Effector memory CD4-positive, alpha-beta T cell (primary cell): Measurements from ENCODE around the gene FYN.

Experiments used
- DNase-seq, 3 donors: peaks; one replicate each; pipeline ENCODE4 v3.0.0-alpha.2; 2020
- H3K27ac ChIP-seq: 2 replicates; pipeline ENCODE4 v1.7.0; 2013; ENCODE audit warnings: mild to moderate bottlenecking, low read length, moderate library complexity; ENCODE audit not compliant: insufficient read depth, poor library complexity, severe bottlenecking
- H3K27me3 ChIP-seq: replicated peaks from 2 replicates; pipeline ENCODE4 v1.7.0; 2013; ENCODE audit warnings: mild to moderate bottlenecking, low read length; ENCODE audit not compliant: insufficient read depth, control insufficient read depth, poor library complexity, severe bottlenecking
- H3K36me3 ChIP-seq: 2 replicates; pipeline ENCODE4 v1.7.0; 2013; ENCODE audit warnings: mild to moderate bottlenecking, low read length, moderate library complexity; ENCODE audit not compliant: control insufficient read depth, insufficient read depth
- H3K4me1 ChIP-seq: 2 replicates; pipeline ENCODE4 v1.7.0; 2013; ENCODE audit warnings: low read length, mild to moderate bottlenecking; ENCODE audit not compliant: control insufficient read depth, insufficient read depth, poor library complexity, severe bottlenecking
- H3K4me3 ChIP-seq: 2 replicates; pipeline ENCODE4 v1.7.0; 2013; ENCODE audit warnings: low read length, low read depth, mild to moderate bottlenecking; ENCODE audit not compliant: insufficient read depth, poor library complexity, severe bottlenecking
- H3K9me3 ChIP-seq: 2 replicates; pipeline ENCODE4 v1.7.0; 2013; ENCODE audit warnings: mild to moderate bottlenecking, low read length, moderate library complexity; ENCODE audit not compliant: control insufficient read depth

The FYN gene

DNA sequence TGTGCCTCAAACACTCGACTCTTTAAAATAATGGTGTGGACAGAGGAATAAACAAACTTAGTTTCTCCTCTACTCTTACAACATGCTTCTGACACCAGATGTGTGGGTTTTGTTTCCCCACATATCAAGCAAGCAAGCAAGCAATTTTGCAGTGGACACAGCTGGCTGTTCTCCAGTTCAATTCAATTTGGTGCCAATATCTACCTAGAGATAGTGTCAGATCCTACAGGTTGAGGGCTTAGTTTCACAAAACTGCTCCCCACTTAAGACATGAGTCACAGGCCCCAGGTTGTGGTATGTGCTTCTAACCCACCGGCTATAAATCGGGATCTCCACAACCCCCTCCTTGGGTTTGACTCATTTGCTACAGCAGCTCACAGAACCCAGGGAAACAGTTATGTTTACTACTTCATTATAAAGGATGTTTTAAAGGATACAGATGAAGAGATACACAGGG, 136.2 kb downstream of the FYN start:
- H3K9me3 ChIP-seq = peaks cover 10% of the 10 kb centered on the region
- peaks cover 50% of the 10 kb centered on the region for H3K4me1 ChIP-seq
- DNase-seq = peak in 1 of 3 donors; percentile 52
- H3K36me3 ChIP-seq = peaks cover 30% of the 10 kb centered on the region
- peak overlapping the region; percentile 28 for H3K27ac ChIP-seq
- no peaks in the 10 kb centered on the region for H3K27me3 ChIP-seq
- no peak overlapping the region for H3K4me3 ChIP-seq

DNA sequence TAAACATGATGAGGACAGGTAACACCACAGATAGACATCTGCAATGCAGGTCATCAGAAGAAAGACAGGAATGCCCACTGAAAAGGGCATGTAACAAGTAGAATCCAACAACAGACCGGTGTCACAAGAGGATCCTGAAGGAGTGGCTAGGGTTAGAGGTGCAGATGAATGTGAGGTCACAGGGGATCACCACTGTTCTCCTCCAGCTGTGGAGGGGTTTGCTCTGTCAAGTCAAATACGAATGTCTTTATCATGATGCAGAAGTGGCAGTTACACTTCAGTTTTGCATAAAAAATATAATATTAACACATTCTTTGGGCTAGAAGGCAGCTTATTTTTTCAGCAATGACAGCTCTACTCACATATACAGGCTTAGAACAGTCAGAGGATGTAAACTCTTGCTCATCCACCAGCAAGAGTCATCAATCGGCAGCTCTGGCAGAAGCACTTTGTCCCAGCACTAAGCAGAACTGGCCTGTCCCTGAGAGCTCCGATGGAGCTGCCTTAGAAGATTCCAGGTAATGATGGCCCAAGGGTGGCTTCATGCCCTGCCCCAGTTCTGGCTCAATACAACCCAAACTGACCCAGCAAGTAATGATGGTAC, 137.1 kb downstream of the FYN start:
- Histone ChIP-seq H3K9me3 (peaks cover 10% of the 10 kb centered on the region), H3K4me3 (no peak overlapping the region), H3K4me1 (peaks cover 50% of the 10 kb centered on the region), H3K36me3 (peaks cover 30% of the 10 kb centered on the region), H3K27me3 (no peaks in the 10 kb centered on the region), H3K27ac (peak overlapping the region; percentile 29)
- no peak for DNase-seq

DNA sequence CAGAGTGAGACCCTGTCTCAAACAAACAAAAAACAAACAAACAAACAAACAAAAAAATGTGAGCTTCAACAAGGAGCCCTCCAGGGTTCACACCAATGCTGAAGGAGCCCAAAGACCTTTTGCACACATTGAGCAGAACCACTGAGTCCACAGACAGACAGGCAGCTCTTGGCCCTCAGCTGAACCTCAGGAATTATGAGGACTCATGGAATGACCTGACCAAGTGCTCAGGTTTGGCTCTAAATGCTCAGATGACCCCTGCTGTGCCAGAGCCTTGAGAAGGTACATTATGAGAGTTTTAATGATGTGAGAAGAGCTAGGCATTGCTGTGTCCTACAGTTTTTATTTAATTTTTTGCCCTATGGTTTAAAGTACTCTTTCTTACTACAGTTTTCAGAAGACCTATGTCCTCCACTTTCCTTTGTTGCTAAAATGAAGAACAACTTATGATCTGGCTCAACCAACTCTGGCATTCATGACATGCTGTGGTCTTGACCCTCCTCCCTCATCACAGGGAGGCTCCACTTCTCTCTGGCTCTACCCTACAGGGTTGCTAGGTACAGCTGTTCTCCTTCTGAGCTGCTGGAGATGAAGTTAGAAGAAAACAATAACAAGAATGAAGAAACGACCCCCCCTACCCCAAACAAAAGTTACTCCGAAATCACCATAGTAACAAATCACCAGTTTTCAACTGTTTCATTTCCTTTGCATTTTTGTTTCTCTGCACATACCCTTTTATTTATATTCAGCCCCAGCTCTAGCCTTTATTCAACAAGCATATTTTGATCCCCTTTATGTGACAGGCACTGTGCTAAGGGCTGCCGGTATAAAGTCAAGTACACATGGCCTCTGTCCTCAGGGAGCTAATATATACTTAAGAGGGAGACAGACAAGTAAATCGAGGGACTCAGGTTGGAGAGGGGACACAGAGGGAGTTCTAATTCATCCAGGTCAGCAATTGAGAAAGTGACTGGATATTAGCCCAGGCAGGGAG, 138.9 kb downstream of the FYN start:
- no peak for DNase-seq
- Histone ChIP-seq H3K27ac (peak overlapping the region; percentile 24), H3K4me1 (peaks cover 47% of the 10 kb centered on the region), H3K9me3 (peaks cover 10% of the 10 kb centered on the region), H3K27me3 (no peaks in the 10 kb centered on the region), H3K36me3 (peaks cover 23% of the 10 kb centered on the region), H3K4me3 (no peak overlapping the region)

DNA sequence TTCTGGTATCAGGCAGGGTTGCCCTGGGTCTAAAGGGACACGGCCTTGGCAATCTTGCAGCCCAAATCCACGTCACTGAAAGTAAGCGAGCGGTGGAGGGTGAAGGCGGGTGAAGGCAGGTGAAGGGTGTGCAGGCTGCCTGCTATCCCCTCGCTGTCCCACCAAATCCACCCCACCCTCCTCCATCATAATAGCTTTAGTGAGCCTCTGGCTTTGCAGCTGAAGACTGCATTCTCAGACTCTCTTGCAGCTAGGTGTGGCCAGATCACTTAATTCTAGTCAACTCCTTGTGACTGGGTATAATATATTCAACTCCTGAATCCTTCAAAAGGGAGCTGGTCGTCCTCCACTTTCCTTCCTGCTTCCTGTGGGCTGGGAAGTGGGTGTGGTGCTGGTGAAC, 140.9 kb downstream of the FYN start:
- no peaks in the 10 kb centered on the region for H3K27me3 ChIP-seq
- H3K9me3 ChIP-seq = peaks cover 10% of the 10 kb centered on the region
- no peak overlapping the region for H3K27ac ChIP-seq
- no peak overlapping the region for H3K4me3 ChIP-seq
- H3K36me3 ChIP-seq = peaks cover 17% of the 10 kb centered on the region
- peaks cover 27% of the 10 kb centered on the region for H3K4me1 ChIP-seq
- DNase-seq = no peak

DNA sequence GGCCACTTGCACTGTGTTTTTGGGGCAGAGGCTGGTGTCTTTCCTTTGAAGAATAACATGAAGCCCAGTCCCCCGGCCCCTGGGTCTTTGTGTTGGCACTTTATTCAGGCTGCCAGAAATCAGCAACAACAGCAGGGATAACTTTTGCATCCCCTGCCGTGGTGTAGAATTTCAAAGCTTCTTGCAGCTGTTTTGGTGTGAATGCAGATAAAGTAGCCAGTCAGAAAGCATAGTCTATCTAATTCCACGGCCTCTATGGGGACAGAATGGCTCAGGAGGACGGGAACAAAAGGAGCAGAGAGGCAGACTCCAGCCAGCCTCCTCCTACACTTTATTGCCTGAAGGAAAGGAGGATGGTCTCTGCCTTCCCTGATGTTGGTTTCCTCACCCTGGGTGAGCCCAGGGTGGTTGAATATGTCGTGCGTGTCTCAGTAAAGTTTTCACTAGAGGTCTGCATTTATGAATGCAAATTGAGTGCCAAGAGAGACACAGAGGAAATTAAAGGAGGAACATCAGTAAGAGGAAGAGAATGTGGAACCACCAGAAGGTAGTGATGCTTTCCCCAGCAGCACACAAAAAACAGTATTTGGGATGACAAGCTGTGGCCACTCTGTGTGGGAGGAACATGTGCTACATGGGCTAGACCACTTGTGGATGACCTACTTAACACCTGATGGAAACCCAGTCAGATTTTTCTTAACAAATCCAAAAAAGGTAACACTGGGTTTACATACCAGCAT, 141.6 kb downstream of the FYN start:
- H3K36me3 ChIP-seq = peaks cover 17% of the 10 kb centered on the region
- H3K4me3 ChIP-seq = no peak overlapping the region
- H3K27me3 ChIP-seq = no peaks in the 10 kb centered on the region
- H3K27ac ChIP-seq = no peak overlapping the region
- DNase-seq = no peak
- peaks cover 10% of the 10 kb centered on the region for H3K9me3 ChIP-seq
- H3K4me1 ChIP-seq = peaks cover 19% of the 10 kb centered on the region

DNA sequence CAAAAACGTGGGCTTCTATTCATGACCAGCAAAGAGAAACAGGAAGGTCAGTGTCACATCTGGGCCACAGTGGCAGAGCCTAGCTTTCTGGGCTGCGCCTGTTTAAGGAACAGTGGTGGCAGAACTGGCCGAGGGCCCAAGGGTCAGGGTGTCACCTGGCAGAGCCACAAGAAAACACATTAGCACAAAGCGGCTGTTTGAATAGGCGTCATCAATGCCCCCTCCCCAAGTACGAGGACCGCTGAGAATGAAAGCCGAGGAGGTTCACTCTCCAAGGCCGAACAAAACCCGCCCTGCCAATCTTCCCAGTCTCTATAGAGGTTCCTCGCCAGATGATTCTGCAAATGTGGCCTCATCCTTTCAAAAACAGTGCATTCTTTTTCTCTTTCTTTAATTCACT, 142.4 kb downstream of the FYN start:
- Histone ChIP-seq H3K27me3 (no peaks in the 10 kb centered on the region), H3K9me3 (peaks cover 10% of the 10 kb centered on the region), H3K4me1 (peaks cover 17% of the 10 kb centered on the region), H3K4me3 (no peak overlapping the region), H3K27ac (no peak overlapping the region), H3K36me3 (peaks cover 17% of the 10 kb centered on the region)
- no peak for DNase-seq

DNA sequence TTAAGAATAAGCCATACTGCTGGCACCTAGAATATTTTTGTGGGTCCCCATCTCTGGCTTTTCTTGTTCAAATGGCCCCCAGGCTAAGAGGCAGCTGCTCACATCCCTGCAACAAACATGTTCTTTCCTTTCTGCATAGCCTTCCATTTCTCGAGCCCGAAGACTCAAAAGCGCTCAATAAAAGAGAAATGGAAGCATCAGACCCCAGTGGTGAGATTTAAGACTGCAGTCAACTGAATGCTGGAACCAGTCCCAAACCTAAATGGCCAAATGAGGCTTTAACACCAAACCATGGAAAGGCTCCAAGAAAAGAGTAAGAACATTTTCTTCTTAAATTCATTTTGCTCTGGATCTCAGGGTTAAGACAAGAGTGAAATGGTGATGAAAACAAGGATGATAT, 145.4 kb downstream of the FYN start:
- Histone ChIP-seq H3K36me3 (peaks cover 7% of the 10 kb centered on the region), H3K4me3 (no peak overlapping the region), H3K27me3 (no peaks in the 10 kb centered on the region), H3K9me3 (peaks cover 7% of the 10 kb centered on the region), H3K27ac (no peak overlapping the region), H3K4me1 (peaks cover 29% of the 10 kb centered on the region)
- no peak for DNase-seq

DNA sequence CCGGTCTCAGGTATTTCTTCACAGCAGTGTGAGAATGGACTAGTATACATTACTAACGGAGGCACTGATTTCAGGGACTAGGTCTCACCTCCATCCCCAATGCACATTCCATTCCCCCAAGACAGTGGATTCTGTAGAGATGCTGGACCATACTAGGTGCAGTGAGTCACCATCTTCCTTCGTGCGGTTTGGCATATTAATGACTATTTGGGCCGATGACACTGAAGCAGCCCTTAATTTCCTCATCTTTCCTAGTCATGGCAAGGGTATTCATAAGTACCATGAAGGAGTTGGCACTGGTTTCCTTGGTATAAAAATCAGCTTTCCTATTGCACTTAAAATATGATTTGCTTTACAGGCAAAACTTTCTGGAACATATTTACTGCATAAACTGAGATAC, 146.2 kb downstream of the FYN start:
- no peak overlapping the region for H3K4me3 ChIP-seq
- H3K27me3 ChIP-seq = no peaks in the 10 kb centered on the region
- no peak overlapping the region for H3K27ac ChIP-seq
- no peaks in the 10 kb centered on the region for H3K36me3 ChIP-seq
- DNase-seq = no peak
- H3K9me3 ChIP-seq = no peaks in the 10 kb centered on the region
- peaks cover 33% of the 10 kb centered on the region for H3K4me1 ChIP-seq

DNA sequence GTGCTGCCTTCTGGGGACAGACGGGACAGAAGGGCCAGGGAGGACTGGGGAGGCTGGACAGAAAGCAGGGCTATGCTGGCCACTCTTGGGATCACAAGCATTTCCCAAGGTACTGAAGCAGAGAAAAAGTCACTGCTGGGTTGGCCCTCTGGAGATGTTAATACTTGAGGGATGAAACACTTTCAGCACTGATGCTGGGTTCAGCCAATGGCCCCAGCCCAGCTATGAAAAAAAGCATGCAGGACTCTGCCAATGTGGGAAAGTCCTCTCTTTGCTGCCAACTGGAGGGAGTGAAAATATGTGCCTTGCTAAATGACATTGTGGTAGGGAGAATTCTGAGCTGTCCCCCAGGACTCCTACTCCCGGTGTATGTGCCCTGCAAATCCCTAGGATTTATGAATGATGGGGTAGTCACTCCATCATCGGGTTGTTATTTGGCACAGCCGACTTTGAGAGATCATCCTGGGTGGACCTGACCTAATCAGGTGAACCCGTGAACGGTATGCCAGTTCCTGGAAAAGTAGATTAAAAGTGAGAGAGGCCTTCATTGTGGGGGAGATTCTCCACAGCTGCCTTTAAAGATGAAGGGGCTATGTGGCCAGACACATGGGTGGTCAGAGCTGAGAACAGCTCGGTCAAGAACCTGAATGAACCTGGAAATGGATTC, 147.7 kb downstream of the FYN start:
- H3K36me3 ChIP-seq = no peaks in the 10 kb centered on the region
- no peaks in the 10 kb centered on the region for H3K9me3 ChIP-seq
- no peak overlapping the region for H3K4me3 ChIP-seq
- peaks cover 36% of the 10 kb centered on the region for H3K4me1 ChIP-seq
- H3K27me3 ChIP-seq = no peaks in the 10 kb centered on the region
- peak overlapping the region; percentile 46 for H3K27ac ChIP-seq
- DNase-seq = no peak
